Measurements from ENCODE around the gene CLEC5A.

DNA sequence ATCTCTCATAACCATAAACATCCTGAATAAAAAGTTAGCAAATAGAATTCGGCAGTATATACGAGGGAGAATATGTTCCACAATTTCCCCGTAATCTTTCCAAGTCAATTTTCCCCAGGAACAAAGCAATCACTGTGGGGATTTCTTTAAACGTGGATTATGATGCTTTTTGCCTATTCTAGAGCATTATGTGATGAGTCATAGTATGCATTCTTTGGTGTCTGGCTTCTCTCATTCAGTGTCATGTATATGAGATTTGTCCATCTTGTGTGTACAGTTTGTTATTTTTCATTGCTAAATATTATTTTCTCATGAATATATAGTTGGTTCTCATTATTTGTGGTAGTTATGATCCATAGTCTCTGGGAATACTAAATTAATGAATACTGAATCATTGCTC, 40.5 kb downstream of the CLEC5A start:
- no peak for TF ChIP-seq POLR2A (IDR thresholded peaks at IDR 0.05; ENCODE audit: low read length)
- no peak for TF ChIP-seq GATA1 (IDR thresholded peaks at IDR 0.05; ENCODE audit: low read depth, low read length)

Data from erythroblast (primary cell).